ENCODE results near the gene VTN.

The VTN gene

GRCh38 chr17:28324267-28324745 lies 45.8 kb downstream of the VTN start:
- no peak for DNase-seq (ENCODE audit: low read depth in 1 of 2, low spot score in 1 of 2)

GRCh38 chr17:28320215-28321061 lies 49.7 kb downstream of the VTN start:
- no peak for DNase-seq (ENCODE audit: low read depth in 1 of 2, low spot score in 1 of 2)

GRCh38 chr17:28319598-28319935 lies 50.5 kb downstream of the VTN start:
- DNase-seq (ENCODE audit: low read depth in 1 of 2, low spot score in 1 of 2), result no peak

- DNase-seq (ENCODE audit: low read depth in 1 of 2, low spot score in 1 of 2), result peak; percentile 85 to 88
Observed at GRCh38 chr17:28318759-28319597, 51.1 kb downstream of the VTN start, which contains the start of gene TMEM97. TSS of gene TMEM97 (plus strand) at chr17:28319200. CDS start at chr17:28319240, 40 bp downstream.

- no peak for DNase-seq (ENCODE audit: low read depth in 1 of 2, low spot score in 1 of 2)
Observed at GRCh38 chr17:28317966-28318758, 51.9 kb downstream of the VTN start.
